ENCODE results near the gene RGS1.

The RGS1 gene

DNA sequence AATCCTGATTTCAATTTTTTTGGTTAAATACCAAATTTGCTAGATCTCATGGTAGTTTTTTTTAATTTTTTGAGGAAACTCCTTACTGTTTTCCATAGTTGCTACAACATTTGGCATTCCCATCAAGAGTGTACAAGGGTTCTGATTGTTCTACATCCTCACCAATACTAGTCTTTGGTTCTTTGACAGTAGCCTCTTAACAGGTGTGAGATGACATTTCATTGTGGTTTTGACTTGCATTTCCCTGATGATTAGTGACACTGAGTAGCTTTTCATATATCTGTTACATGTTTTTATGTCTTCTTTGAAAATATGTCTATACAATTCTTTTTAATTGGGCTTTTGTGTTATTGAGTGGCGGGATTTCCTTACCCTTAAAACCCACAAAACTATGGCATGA lies 39.5 kb downstream of the RGS1 start:
- no peaks in the 10 kb centered on the region for H3K36me3 ChIP-seq (ENCODE audit: insufficient read depth)
- peaks cover 23% of the 10 kb centered on the region for H3K4me1 ChIP-seq (ENCODE audit: low read depth, poor library complexity, severe bottlenecking)
- no peak overlapping the region for H3K9ac ChIP-seq
- H4K20me1 ChIP-seq (ENCODE audit: insufficient read depth) = no peaks in the 10 kb centered on the region
- TF ChIP-seq, protein P1, sequence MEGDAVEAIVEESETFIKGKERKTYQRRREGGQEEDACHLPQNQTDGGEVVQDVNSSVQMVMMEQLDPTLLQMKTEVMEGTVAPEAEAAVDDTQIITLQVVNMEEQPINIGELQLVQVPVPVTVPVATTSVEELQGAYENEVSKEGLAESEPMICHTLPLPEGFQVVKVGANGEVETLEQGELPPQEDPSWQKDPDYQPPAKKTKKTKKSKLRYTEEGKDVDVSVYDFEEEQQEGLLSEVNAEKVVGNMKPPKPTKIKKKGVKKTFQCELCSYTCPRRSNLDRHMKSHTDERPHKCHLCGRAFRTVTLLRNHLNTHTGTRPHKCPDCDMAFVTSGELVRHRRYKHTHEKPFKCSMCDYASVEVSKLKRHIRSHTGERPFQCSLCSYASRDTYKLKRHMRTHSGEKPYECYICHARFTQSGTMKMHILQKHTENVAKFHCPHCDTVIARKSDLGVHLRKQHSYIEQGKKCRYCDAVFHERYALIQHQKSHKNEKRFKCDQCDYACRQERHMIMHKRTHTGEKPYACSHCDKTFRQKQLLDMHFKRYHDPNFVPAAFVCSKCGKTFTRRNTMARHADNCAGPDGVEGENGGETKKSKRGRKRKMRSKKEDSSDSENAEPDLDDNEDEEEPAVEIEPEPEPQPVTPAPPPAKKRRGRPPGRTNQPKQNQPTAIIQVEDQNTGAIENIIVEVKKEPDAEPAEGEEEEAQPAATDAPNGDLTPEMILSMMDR (conservative IDR thresholded peaks at IDR 0.05; ENCODE audit: low read depth, low read length) = no peak
- no peak overlapping the region for H2AFZ ChIP-seq (ENCODE audit: low read depth)
- H3K4me2 ChIP-seq = no peak overlapping the region
- no peak overlapping the region for H3K27ac ChIP-seq
- H3K27me3 ChIP-seq (ENCODE audit: insufficient read depth, low read depth) = no peaks in the 10 kb centered on the region
- H3K4me3 ChIP-seq (IDR thresholded peaks at IDR 0.05; ENCODE audit: insufficient read depth, low read depth, low read length) = no peak overlapping the region
- no peaks in the 10 kb centered on the region for H3K79me2 ChIP-seq (ENCODE audit: insufficient read depth, low read depth)

DNA sequence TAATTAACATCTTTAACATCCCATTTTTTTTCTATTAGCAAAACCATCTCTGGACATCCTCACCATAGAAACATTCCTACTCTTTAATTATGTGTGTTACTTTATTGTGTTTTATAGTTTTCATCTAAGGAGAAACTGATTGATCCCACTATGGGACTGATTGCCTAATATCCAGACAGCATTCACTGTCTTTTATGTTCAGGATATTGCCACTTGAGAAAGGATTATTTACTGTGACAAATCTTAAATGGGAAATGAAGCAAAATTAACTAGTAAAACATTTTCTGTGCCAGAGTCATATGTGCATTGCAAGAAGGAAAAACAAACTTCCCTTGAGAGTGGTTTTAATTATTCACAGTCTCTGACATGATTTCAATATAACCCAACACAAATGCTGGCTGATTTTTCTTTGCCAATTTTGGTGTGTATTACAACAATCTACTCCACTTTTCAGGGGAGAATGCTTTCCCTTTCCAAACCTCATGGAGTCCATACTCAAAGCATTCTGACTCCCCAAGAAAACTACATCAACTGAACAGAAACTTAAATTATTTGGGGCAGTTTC lies 44.6 kb downstream of the RGS1 start:
- Histone ChIP-seq H3K4me3 (IDR thresholded peaks at IDR 0.05; ENCODE audit: insufficient read depth, low read depth, low read length) (no peak overlapping the region), H3K27ac (no peak overlapping the region), H3K27me3 (ENCODE audit: insufficient read depth, low read depth) (no peaks in the 10 kb centered on the region), H3K4me2 (no peak overlapping the region), H3K9ac (no peak overlapping the region), H3K79me2 (ENCODE audit: insufficient read depth, low read depth) (no peaks in the 10 kb centered on the region), H3K4me1 (ENCODE audit: low read depth, poor library complexity, severe bottlenecking) (peaks cover 5% of the 10 kb centered on the region), H3K36me3 (ENCODE audit: insufficient read depth) (no peaks in the 10 kb centered on the region), H4K20me1 (ENCODE audit: insufficient read depth) (no peaks in the 10 kb centered on the region), H2AFZ (ENCODE audit: low read depth) (no peak overlapping the region)
- TF ChIP-seq, protein P1 (conservative IDR thresholded peaks at IDR 0.05; ENCODE audit: low read depth, low read length) = no peak

DNA sequence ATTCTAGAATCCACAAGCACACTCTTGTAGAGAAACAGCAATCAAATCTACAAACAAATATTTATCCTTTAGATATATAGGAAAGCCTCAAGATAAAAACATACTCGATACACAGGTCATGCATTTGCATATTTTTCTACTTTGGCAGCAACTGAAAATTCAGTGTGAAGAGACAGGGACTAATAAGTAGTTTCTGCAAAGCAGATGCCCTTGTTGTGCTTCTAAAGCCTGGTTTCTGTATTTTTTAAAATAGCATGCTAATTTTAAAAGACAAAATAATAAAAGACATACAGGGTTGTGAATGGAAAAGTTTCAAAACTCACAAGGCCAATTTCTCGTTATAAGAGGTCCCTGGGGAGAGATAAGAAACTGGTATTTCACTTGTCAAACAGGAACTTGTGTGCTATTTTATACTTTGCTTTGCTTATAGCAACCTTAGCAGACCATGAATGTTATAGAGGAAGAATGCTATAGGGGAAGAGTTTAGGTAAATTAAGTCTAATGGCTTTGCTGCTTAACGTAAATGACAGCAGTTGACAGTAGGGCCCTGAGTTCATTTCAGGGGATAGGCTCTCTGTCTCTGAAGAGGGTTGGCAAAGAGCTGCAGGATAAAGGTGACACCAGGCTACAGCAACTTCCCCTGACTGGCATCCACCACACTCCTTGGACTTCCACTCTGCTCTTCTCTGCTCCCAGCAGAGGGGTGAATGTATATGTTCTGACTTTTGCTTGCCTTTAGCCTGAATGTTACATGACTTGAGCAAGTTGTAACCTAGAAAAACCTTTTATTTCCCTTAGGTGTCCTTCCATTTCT lies 51.0 kb downstream of the RGS1 start:
- Histone ChIP-seq H3K79me2 (ENCODE audit: insufficient read depth, low read depth) (no peaks in the 10 kb centered on the region), H4K20me1 (ENCODE audit: insufficient read depth) (no peaks in the 10 kb centered on the region), H3K4me1 (ENCODE audit: low read depth, poor library complexity, severe bottlenecking) (no peaks in the 10 kb centered on the region), H3K36me3 (ENCODE audit: insufficient read depth) (no peaks in the 10 kb centered on the region), H3K27ac (no peak overlapping the region), H2AFZ (ENCODE audit: low read depth) (no peak overlapping the region), H3K4me3 (IDR thresholded peaks at IDR 0.05; ENCODE audit: insufficient read depth, low read depth, low read length) (no peak overlapping the region), H3K27me3 (ENCODE audit: insufficient read depth, low read depth) (no peaks in the 10 kb centered on the region), H3K9ac (no peak overlapping the region), H3K4me2 (no peak overlapping the region)
- TF ChIP-seq, protein P1 (conservative IDR thresholded peaks at IDR 0.05; ENCODE audit: low read depth, low read length) = no peak

DNA sequence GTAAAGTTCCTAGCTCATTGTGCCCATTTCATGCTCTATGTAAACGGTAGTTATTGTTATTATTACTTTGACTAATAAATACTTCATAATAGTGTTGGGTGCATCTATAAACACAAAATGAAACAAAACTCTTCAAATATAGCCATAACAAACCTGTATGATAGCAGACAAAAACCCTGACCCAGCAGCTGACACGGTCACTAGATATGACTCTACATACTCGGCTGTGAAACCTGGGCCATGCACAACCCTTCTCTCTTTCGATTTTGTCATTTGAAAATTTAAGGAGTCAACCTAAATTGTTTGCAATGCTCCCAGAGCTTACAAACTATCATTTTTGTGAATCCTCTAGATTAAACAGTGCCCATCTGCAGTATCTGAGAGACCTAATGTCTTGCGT lies 52.3 kb downstream of the RGS1 start:
- no peaks in the 10 kb centered on the region for H3K36me3 ChIP-seq (ENCODE audit: insufficient read depth)
- no peaks in the 10 kb centered on the region for H3K27me3 ChIP-seq (ENCODE audit: insufficient read depth, low read depth)
- no peak overlapping the region for H3K27ac ChIP-seq
- no peak overlapping the region for H3K4me3 ChIP-seq (IDR thresholded peaks at IDR 0.05; ENCODE audit: insufficient read depth, low read depth, low read length)
- TF ChIP-seq, protein P1 (conservative IDR thresholded peaks at IDR 0.05; ENCODE audit: low read depth, low read length) = no peak
- no peak overlapping the region for H3K4me2 ChIP-seq
- no peak overlapping the region for H2AFZ ChIP-seq (ENCODE audit: low read depth)
- H4K20me1 ChIP-seq (ENCODE audit: insufficient read depth) = no peaks in the 10 kb centered on the region
- H3K79me2 ChIP-seq (ENCODE audit: insufficient read depth, low read depth) = no peaks in the 10 kb centered on the region
- H3K9ac ChIP-seq = no peak overlapping the region
- no peaks in the 10 kb centered on the region for H3K4me1 ChIP-seq (ENCODE audit: low read depth, poor library complexity, severe bottlenecking)
